D721Med (cell line): ENCODE data around the gene RCBTB1.

ENCODE experiments used
- DNase-seq: peaks from one replicate; pipeline ENCODE4 v3.0.0; 2011; ENCODE audit warnings: low spot score; ENCODE audit not compliant: insufficient read length
- FAIRE-seq: peaks from 2 replicates; lab custom pipeline; 2011; peaks lifted over from hg19 to GRCh38; lab: Jason Lieb, UNC
- CTCF ChIP-seq: IDR thresholded peaks from 2 replicates; pipeline ENCODE4 v1.5.1; 2012; ENCODE audit warnings: mild to moderate bottlenecking, control low read depth; ENCODE audit not compliant: insufficient read depth; ENCODE audit errors: missing control alignments

RCBTB1 gene

GRCh38 chr13:49627831-49628652, 42.7 kb upstream of the RCBTB1 start, which contains the start of gene ARL11:
TSS of gene ARL11 (plus strand) at chr13:49628507. CDS start at chr13:49630448, 1,941 bp downstream.
- FAIRE-seq (no peak), DNase-seq (no peak)
- no peak for TF ChIP-seq CTCF

GRCh38 chr13:49625392-49626079, 40.2 kb upstream of the RCBTB1 start:
- TF ChIP-seq CTCF: no peak
- FAIRE-seq (no peak), DNase-seq (no peak)

GRCh38 chr13:49624229-49624628, 38.9 kb upstream of the RCBTB1 start:
- no peak for FAIRE-seq
- DNase-seq: no peak
- no peak for TF ChIP-seq CTCF

GRCh38 chr13:49622174-49622946, 37.0 kb upstream of the RCBTB1 start:
- no peak for DNase-seq
- no peak for TF ChIP-seq CTCF
- no peak for FAIRE-seq

- no peak for FAIRE-seq
Measured at GRCh38 chr13:49620170-49620621, 34.8 kb upstream of the RCBTB1 start.

GRCh38 chr13:49616676-49617065, 31.3 kb upstream of the RCBTB1 start:
- TF ChIP-seq CTCF: no peak
- DNase-seq (no peak), FAIRE-seq (no peak)

More at GRCh38 chr13:49620170-49620621, 34.8 kb upstream of the RCBTB1 start:
- TF ChIP-seq CTCF: no peak
- DNase-seq: no peak
